HG03460 (cell line): ENCODE results near the gene TMEM119.
"Not testable (repeated sequence)": the region's sequence is repeated elsewhere in the genome, so short reads cannot be mapped to it uniquely, and the experiment has no call there.

ENCODE experiments used
- ATAC-seq: cut with Tn5 transposase; IDR thresholded peaks from one replicate; pipeline ENCODE4 v1.9.1; 2021; ENCODE audit not compliant: unreplicated experiment

TMEM119 gene

DNA sequence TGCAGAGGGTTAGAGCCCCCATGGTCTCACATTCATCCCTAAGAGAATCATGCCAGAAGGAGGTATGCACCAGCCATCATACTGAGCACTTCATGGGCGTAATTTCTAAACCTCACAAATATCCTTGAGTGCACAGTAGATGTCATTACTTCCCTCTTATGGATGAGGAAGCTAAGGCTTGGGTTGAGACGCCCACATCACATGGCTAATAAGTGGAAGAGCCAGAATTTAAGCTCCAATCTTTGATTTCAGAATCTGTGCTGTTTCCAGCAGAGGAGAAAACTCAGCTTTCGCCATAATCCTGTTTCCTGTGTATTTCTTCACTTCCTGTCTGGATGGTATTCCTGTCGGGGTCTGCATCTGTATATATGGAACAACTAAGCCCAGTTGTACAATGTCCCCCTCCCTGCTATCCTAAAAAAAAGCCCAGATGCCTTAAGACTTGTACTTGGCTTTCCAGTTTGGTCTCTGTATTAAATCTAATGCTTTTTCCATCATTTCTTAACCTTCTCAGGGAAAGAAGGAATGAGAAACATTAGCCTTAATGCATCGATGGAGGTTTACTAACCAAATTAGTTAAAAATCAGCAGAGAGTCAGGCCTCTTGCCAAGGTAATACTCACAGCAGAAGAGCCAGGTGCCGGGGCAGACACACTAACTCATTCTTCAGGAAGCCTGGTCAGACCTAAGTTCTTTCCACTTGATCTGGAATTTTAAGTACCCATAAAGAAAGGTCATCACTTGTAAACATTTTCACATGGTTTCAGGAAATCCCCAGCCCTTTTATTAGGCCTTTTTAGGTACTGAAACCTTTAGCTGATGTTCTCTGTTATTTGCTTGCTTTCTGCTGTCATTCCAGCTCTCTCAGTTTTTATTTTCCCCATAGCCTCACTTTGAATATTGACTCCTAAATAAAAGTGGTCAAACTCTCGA is 30.2 kb downstream of the TMEM119 start:
- ATAC-seq: no peak

DNA sequence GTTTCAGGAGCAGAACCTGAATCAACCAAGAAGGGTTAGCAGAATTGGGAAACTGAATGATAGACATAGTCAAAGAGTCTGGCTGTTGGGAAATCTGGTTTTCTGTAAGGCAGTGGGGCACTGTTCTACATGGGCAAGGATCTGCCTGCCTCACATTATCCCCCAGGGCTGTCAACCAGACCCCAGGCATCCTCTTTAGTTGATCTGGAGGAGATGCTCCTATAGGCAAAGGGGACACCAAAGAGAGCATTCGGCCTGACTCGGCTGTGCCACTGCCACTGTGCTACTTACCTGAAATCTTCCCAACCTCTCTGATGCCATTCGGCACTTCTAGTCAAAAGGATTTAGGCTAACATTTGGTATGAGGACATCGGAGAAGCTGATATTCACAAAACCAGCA is 31.4 kb downstream of the TMEM119 start:
- ATAC-seq: no peak

DNA sequence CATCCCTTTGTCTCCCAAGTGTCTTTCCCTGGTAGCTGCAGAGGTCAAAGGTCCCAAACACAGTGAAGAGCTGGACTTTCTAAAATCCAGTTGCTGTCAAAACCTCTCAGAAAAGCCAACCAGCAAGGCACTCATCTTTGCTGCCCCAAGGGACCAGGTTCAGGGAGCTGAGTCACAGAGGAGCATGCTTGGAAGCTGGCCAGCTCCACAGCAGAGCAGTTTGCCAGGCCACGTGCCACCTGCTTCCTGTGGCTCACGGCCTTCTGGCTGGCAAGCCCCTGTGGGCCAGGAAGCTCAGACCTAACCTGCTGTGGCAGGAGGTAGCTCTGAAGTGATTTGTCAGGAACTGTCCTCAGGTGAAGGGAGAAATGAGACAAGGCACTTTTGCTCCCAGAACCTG is 31.9 kb downstream of the TMEM119 start:
- no peak for ATAC-seq

- no peak for ATAC-seq
Observed at GRCh38 chr12:108565146-108565545, 32.7 kb downstream of the TMEM119 start.

- no peak for ATAC-seq
Observed at GRCh38 chr12:108564724-108565123, 33.2 kb downstream of the TMEM119 start.

DNA sequence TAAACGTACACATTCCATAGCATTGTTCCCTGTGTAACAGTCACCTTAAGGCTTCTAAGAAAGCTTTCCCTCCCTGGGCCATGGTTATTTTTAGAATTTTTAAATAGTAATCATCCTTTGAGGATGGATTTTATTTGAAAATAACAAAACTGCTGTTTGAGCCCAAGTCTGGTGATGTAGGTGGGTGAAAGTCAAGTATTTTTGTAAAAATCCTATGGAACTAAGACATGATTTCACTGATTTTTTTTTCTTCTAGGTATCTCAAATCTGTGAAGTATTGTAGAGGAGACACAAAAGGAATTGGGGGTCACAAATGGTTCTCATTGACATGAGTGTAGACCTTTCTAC is 34.1 kb downstream of the TMEM119 start:
- ATAC-seq: no peak

DNA sequence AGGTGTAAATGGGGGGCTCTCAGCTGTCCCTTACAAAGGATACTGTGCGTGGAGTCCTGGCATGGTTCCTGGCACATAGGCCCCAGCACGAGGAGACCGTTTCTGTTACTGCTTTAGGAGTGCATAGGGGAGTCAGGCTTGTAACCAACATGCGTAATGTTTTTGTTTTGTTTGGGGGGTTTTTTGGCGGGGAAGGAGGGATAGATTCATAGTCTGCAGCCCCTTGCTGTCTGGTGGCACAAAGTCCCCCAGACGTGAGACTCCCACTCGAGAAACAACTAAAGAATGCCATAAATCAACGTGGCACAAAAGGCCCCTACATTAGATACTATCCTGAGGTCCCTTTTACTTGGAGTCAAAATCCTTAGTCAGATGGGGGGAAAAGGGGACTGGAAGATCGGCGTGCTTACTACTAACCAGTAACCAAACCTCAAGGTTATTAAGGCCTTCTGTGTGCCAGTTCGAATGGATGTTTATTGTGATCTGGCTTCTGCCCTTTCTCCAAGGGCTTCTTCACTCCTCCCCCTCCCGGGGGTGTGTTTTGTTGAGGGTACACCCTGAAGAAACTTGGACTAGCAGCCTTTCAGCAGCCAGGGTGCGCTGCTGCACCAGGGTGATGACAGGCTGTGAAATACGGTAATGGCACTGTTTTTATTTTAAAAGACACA is 34.6 kb downstream of the TMEM119 start:
- peak; percentile 34 for ATAC-seq

GRCh38 chr12:108562348-108563135 is 35.3 kb downstream of the TMEM119 start, which contains the start of gene ISCU:
ISCU (plus strand) TSS chr12:108562596; CDS start chr12:108562623, 27 bp downstream.
- ATAC-seq: peak; percentile 43

DNA sequence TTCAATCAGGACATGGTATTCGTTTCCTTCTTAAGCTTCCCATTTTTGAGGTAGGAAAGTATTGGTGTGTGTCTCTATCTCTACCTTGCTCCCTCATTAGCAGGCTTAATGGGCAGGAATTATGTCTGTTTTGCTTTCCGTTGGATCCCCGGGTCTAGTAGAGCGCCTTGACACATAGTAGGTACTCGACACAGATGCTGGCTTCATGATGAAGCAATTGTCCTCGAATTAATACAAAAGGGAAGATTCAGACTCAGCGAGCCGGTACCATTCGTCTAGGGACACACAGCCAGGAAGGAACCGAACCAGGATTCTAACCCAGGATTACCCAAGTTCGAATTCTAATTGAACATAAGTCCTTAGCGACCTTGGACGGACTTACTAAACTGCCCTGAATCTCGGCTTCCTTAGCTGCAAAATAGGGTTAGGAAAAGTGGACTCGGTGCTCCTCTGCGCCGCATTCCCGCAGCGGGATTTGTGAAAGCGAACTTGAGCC is 36.0 kb downstream of the TMEM119 start:
- no peak for ATAC-seq

DNA sequence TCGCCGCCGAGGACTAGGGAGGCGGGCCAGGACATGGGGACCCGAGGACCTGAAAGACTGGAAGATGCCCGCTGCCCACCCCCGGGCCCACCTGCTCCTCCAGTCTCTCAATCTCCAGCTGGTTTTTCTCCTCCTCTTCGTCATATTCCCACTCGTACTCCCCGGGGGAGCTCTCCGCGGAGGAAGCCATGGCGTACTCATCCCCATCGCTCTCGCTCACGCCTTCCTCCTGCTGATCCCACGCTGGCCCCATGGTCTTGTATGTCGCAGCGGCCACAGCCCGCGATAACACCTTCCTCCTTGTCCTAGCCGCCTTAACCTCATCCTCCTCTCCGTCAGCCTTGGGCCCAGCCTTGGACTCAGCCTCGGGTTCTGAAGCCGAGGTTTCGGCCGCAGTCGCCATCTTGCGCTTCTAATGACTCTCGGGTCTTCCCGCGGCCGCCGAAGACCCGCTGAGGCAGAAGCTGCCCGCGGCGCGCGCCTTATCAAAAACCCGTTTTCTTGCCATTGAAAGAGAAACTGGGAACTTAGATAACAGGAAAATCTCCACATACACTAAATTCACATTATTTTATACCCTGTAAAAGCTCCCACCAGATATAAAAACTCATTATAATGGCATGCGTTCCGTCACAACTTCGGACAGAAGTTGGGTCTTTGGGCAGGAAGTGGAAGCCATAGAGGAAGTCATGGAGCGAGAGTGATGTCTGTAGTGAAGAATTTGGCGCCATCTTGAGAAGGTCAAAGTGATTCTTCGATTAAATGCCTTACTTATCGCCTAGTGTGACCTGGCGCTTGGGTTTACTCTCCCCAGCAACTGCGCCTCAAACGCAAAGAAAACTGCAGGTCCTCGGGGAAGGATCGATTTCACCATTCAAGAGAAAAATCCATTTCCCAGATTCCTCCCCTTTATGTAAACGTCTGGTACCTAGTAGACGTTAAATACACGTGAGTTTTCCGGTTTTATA is 36.8 kb downstream of the TMEM119 start, which contains the start of gene SART3:
SART3 (minus strand) TSS at position 422 of the 968 bp plus-strand sequence; CDS start at position 403, 19 bp downstream.
- ATAC-seq: peak; percentile 39

- no peak for ATAC-seq
Observed at GRCh38 chr12:108560321-108560721, 37.6 kb downstream of the TMEM119 start.

GRCh38 chr12:108559748-108560147 is 38.1 kb downstream of the TMEM119 start:
- ATAC-seq: no peak

DNA sequence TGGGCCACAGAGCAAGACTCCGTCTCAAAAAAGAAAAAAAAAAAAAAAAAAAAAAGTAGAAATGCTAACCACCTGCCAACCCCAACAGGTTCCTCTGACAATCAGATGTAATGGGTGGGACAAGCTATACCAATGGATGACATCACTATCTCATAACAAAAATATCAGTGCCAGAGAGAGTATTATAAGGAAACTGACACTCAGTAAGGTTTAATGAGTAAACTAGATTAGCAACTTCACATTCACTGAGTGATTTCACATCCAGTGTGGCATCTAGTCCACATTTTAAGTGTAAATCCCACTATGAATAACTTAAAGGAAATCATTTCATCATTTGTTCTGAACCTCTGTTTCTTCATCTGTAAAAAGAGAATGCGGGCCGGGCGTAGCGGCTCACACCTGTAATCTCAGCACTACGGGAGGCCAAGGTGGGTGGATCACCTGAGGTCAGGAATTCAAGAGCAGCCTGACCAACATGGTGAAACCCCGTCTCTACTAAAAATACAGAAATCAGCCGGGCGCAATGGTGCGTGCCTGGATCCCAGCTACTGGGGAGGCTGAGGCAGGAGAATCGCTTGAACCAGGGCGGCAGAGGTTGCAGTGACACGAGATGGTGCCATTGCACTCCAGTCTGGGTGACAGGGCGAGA is 38.8 kb downstream of the TMEM119 start:
- no peak for ATAC-seq

DNA sequence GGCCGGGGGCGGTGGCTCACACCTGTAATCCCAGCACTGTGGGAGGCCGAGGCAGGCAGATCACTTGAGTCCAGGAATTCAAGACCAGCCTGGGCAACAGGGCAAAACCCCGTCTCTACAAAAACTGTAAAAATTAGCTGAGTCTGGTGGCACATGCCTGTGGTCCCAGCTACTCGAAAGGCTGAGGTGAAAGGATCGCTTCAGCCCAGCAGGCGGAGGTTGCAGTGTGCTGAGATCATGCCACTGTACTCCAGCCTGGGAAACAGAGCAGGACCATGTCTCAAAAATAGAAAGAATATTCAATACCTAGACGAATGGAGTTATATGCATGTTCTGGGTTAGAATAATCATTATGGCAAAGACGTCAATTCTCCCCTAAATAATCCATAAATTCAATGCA is 42.5 kb downstream of the TMEM119 start:
- ATAC-seq: not testable (repeated sequence)

- ATAC-seq: no peak
Observed at GRCh38 chr12:108553799-108554198, 44.1 kb downstream of the TMEM119 start.

- no peak for ATAC-seq
Observed at GRCh38 chr12:108551535-108551934, 46.3 kb downstream of the TMEM119 start.

GRCh38 chr12:108548954-108549521 is 48.8 kb downstream of the TMEM119 start:
- no peak for ATAC-seq

DNA sequence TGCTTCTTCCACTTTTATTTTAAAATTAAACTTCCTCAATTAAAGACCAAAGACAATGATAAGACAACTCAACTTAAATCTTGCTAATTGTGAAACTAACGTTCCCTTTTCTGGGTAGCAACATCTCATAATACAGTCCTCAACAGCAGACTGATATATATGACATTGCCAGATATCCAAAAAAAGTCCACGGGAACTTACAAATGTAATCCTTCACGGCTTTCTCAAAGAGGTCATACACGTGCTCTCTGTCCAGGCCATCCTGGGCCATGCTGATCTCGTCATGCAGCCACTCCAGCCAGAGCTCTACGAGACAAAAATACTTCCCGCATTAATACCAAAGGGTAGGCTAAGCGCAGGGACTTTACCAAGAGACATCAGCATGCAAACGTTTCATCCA is 50.2 kb downstream of the TMEM119 start:
- ATAC-seq: no peak

DNA sequence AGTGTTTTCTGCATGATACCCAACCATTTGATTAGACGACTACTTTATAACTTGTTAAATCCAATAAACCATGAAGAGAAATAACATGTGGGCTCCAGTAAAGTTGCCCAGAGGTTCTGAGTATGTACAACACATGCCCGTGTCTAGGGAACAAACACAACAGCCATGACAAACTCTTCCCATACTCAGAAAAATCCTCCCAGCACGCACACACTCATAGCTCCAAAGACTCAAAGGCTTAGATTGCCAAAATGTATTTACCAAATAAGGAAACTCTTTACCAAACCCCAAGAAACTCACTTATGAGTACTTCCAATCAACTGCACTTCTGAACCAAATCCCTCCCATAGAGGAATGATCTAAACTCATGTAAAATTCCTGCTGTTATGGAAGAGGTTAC is 54.2 kb downstream of the TMEM119 start:
- no peak for ATAC-seq
